ENCODE results near the gene LRRC43. TPM values are rescaled to one million over a fixed set of nuclear protein-coding genes. Genes with fewer than 3 reads are reported as not detected.

The LRRC43 gene
- total and polyA plus RNA-seq, 2 experiments from 2014 or later, result 0.45 TPM; not detected in 1

DNA sequence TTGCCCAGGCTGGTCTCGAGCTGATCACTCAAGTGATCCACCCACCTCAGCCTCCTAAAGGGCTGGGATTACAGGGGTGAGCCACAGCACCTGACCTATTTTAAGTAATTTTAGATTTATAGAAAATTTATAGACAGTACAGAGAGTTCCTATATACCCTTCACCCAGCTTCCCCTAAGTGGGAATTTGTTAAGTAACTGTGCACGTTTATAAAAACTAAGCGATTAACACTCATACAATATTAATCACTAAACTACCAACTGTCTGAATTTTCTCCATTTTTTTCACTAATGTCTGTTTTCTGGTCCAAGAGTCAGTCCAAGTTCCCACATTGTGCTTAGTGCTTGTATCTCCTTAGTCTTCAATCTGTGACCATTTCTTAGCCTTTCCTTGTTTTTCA, 14.4 kb upstream of the LRRC43 start (continued):
- TF ChIP-seq JUNB (IDR thresholded peaks at IDR 0.05; ENCODE audit: unreplicated experiment) (no peak), NANOG (IDR thresholded peaks at IDR 0.05; ENCODE audit: borderline replicate concordance) (no peak), EZH2phosphoT487 (IDR thresholded peaks at IDR 0.05; ENCODE audit: unreplicated experiment) (no peak)
- TF ChIP-seq, protein P1, sequence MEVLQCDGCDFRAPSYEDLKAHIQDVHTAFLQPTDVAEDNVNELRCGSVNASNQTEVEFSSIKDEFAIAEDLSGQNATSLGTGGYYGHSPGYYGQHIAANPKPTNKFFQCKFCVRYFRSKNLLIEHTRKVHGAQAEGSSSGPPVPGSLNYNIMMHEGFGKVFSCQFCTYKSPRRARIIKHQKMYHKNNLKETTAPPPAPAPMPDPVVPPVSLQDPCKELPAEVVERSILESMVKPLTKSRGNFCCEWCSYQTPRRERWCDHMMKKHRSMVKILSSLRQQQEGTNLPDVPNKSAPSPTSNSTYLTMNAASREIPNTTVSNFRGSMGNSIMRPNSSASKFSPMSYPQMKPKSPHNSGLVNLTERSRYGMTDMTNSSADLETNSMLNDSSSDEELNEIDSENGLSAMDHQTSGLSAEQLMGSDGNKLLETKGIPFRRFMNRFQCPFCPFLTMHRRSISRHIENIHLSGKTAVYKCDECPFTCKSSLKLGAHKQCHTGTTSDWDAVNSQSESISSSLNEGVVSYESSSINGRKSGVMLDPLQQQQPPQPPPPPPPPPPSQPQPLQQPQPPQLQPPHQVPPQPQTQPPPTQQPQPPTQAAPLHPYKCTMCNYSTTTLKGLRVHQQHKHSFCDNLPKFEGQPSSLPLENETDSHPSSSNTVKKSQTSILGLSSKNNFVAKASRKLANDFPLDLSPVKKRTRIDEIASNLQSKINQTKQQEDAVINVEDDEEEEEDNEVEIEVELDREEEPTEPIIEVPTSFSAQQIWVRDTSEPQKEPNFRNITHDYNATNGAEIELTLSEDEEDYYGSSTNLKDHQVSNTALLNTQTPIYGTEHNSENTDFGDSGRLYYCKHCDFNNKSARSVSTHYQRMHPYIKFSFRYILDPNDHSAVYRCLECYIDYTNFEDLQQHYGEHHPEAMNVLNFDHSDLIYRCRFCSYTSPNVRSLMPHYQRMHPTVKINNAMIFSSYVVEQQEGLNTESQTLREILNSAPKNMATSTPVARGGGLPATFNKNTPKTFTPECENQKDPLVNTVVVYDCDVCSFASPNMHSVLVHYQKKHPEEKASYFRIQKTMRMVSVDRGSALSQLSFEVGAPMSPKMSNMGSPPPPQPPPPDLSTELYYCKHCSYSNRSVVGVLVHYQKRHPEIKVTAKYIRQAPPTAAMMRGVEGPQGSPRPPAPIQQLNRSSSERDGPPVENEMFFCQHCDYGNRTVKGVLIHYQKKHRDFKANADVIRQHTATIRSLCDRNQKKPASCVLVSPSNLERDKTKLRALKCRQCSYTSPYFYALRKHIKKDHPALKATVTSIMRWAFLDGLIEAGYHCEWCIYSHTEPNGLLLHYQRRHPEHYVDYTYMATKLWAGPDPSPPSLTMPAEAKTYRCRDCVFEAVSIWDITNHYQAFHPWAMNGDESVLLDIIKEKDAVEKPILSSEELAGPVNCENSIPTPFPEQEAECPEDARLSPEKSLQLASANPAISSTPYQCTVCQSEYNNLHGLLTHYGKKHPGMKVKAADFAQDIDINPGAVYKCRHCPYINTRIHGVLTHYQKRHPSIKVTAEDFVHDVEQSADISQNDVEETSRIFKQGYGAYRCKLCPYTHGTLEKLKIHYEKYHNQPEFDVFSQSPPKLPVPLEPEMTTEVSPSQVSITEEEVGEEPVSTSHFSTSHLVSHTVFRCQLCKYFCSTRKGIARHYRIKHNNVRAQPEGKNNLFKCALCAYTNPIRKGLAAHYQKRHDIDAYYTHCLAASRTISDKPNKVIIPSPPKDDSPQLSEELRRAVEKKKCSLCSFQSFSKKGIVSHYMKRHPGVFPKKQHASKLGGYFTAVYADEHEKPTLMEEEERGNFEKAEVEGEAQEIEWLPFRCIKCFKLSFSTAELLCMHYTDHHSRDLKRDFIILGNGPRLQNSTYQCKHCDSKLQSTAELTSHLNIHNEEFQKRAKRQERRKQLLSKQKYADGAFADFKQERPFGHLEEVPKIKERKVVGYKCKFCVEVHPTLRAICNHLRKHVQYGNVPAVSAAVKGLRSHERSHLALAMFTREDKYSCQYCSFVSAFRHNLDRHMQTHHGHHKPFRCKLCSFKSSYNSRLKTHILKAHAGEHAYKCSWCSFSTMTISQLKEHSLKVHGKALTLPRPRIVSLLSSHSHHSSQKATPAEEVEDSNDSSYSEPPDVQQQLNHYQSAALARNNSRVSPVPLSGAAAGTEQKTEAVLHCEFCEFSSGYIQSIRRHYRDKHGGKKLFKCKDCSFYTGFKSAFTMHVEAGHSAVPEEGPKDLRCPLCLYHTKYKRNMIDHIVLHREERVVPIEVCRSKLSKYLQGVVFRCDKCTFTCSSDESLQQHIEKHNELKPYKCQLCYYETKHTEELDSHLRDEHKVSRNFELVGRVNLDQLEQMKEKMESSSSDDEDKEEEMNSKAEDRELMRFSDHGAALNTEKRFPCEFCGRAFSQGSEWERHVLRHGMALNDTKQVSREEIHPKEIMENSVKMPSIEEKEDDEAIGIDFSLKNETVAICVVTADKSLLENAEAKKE (CRISPR knock-in tag; IDR thresholded peaks at IDR 0.05), result no peak
- TF ChIP-seq, protein P2, sequence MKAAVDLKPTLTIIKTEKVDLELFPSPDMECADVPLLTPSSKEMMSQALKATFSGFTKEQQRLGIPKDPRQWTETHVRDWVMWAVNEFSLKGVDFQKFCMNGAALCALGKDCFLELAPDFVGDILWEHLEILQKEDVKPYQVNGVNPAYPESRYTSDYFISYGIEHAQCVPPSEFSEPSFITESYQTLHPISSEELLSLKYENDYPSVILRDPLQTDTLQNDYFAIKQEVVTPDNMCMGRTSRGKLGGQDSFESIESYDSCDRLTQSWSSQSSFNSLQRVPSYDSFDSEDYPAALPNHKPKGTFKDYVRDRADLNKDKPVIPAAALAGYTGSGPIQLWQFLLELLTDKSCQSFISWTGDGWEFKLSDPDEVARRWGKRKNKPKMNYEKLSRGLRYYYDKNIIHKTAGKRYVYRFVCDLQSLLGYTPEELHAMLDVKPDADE (IDR thresholded peaks at IDR 0.05), result no peak

DNA sequence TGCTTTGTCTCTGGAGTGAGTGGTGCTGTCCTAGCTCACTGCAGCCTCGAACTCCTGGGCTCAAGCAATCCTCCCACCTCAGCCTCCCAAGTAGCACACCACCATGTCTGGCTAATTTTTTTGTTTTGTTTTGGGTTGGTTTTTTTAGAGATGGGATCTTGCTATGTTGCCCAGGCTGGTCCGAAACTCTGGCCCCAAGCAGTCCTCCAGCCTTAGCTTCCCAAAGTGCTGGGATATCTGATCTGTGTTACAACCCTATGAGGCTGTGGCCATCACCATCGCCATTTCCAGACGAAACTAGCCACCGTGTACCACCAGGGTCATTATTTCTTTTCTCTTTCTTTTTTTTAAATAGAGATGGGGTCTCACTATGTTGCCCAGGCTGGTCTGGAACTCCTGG, 11.5 kb upstream of the LRRC43 start:
- ATAC-seq, result no peak
- H3K27ac Mint-ChIP-seq, result no peak overlapping the region
- no peak overlapping the region for H3K4me2 ChIP-seq
- no peaks in the 10 kb centered on the region for H3K36me3 ChIP-seq (ENCODE audit: insufficient read depth)
- H3K36me3 Mint-ChIP-seq (ENCODE audit: low read depth), result no peaks in the 10 kb centered on the region
- H3K27me3 ChIP-seq (ENCODE audit: insufficient read depth), result no peaks in the 10 kb centered on the region
- H3K4me1 ChIP-seq (ENCODE audit: insufficient read depth), result no peaks in the 10 kb centered on the region
- H3K4me3 ChIP-seq, result no peak overlapping the region
- H3K79me2 ChIP-seq (replicated peaks; ENCODE audit: insufficient read depth), result no peaks in the 10 kb centered on the region
- no peaks in the 10 kb centered on the region for H4K20me1 ChIP-seq (replicated peaks; ENCODE audit: insufficient read depth)
- no peaks in the 10 kb centered on the region for H3K9me3 Mint-ChIP-seq
- H3F3A ChIP-seq (replicated peaks; ENCODE audit: low read depth), result no peaks in the 10 kb centered on the region
- TF ChIP-seq EZH2phosphoT487 (IDR thresholded peaks at IDR 0.05; ENCODE audit: unreplicated experiment) (no peak), NANOG (IDR thresholded peaks at IDR 0.05; ENCODE audit: borderline replicate concordance) (no peak), ZNF114 (CRISPR knock-in tag; IDR thresholded peaks at IDR 0.05) (no peak)
- H3K27me3 Mint-ChIP-seq (ENCODE audit: insufficient read depth, low read depth, poor library complexity), result peaks cover 4% of the 10 kb centered on the region
- no peak overlapping the region for H3K27ac ChIP-seq (ENCODE audit: low read depth)
- no peak overlapping the region for H2AFZ ChIP-seq
- DNase-seq (ENCODE audit: low spot score), result no peak
- H3K9me2 ChIP-seq (ENCODE audit: insufficient read depth), result no peaks in the 10 kb centered on the region
- H3K4me3 Mint-ChIP-seq, result no peak overlapping the region
- H3K4me1 Mint-ChIP-seq, result no peaks in the 10 kb centered on the region

All from GM23338 (cell line).